ENCODE results near the gene TM9SF3. TPM values are rescaled to one million over a fixed set of nuclear protein-coding genes. Genes with fewer than 3 reads are reported as not detected.
A peak's percentile ranks its signal among the peaks of the same experiment; 100 is the strongest.

The TM9SF3 gene
- total and polyA plus RNA-seq, 2 experiments from 2014 or later: 141 to 186 TPM

GRCh38 chr10:96496281-96496925 lies 90.4 kb downstream of the TM9SF3 start:
- Histone ChIP-seq H4K20me1 (ENCODE audit: insufficient read depth, poor library complexity, severe bottlenecking) (no peaks in the 10 kb centered on the region), H3K9me2 (replicated peaks; ENCODE audit: insufficient read depth) (no peaks in the 10 kb centered on the region), H3K36me3 (replicated peaks; ENCODE audit: insufficient read depth, low read depth) (no peaks in the 10 kb centered on the region), H3K4me2 (no peak overlapping the region), H2AFZ (no peak overlapping the region), H3K27me3 (no peaks in the 10 kb centered on the region), H3K27ac (no peak overlapping the region), H3K9me3 (ENCODE audit: low read depth) (no peaks in the 10 kb centered on the region), H3K79me2 (no peaks in the 10 kb centered on the region), H3K4me1 (ENCODE audit: insufficient read depth) (no peaks in the 10 kb centered on the region), H3K4me3 (no peak overlapping the region)
- TF ChIP-seq CTCF (IDR thresholded peaks at IDR 0.05; ENCODE audit: poor library complexity) (no peak), EZH2phosphoT487 (IDR thresholded peaks at IDR 0.05; ENCODE audit: low read depth, severe bottlenecking, unreplicated experiment) (no peak), EZH2 (IDR thresholded peaks at IDR 0.05; ENCODE audit: borderline replicate concordance) (no peak)
- peak; percentile 69 for DNase-seq (ENCODE audit: low spot score)
- WGBS (ENCODE audit: low lambda C conversion rate, missing lambda C conversion rate): 49% methylated on average over 6 of the region's 6 CpGs

GRCh38 chr10:96495544-96495943 lies 91.3 kb downstream of the TM9SF3 start:
- WGBS (ENCODE audit: low lambda C conversion rate, missing lambda C conversion rate): 90% methylated on average over 6 of the region's 6 CpGs
- Histone ChIP-seq H3K9me3 (ENCODE audit: low read depth) (no peaks in the 10 kb centered on the region), H4K20me1 (ENCODE audit: insufficient read depth, poor library complexity, severe bottlenecking) (no peaks in the 10 kb centered on the region), H3K4me2 (no peak overlapping the region), H3K27ac (no peak overlapping the region), H3K4me1 (ENCODE audit: insufficient read depth) (no peaks in the 10 kb centered on the region), H3K4me3 (no peak overlapping the region), H3K27me3 (no peaks in the 10 kb centered on the region), H3K79me2 (no peaks in the 10 kb centered on the region), H3K36me3 (replicated peaks; ENCODE audit: insufficient read depth, low read depth) (no peaks in the 10 kb centered on the region), H2AFZ (no peak overlapping the region), H3K9me2 (replicated peaks; ENCODE audit: insufficient read depth) (no peaks in the 10 kb centered on the region)
- no peak for DNase-seq (ENCODE audit: low spot score)
- TF ChIP-seq EZH2phosphoT487 (IDR thresholded peaks at IDR 0.05; ENCODE audit: low read depth, severe bottlenecking, unreplicated experiment) (no peak), CTCF (IDR thresholded peaks at IDR 0.05; ENCODE audit: poor library complexity) (no peak), EZH2 (IDR thresholded peaks at IDR 0.05; ENCODE audit: borderline replicate concordance) (no peak)

GRCh38 chr10:96494694-96495093 lies 92.1 kb downstream of the TM9SF3 start:
- Histone ChIP-seq H3K4me3 (no peak overlapping the region), H2AFZ (no peak overlapping the region), H3K9me2 (replicated peaks; ENCODE audit: insufficient read depth) (no peaks in the 10 kb centered on the region), H3K4me2 (no peak overlapping the region), H3K36me3 (replicated peaks; ENCODE audit: insufficient read depth, low read depth) (no peaks in the 10 kb centered on the region), H3K27ac (no peak overlapping the region), H3K27me3 (no peaks in the 10 kb centered on the region), H4K20me1 (ENCODE audit: insufficient read depth, poor library complexity, severe bottlenecking) (no peaks in the 10 kb centered on the region), H3K79me2 (no peaks in the 10 kb centered on the region), H3K9me3 (ENCODE audit: low read depth) (no peaks in the 10 kb centered on the region), H3K4me1 (ENCODE audit: insufficient read depth) (no peaks in the 10 kb centered on the region)
- no peak for DNase-seq (ENCODE audit: low spot score)
- WGBS (ENCODE audit: low lambda C conversion rate, missing lambda C conversion rate): 82% methylated on average over 4 of the region's 4 CpGs
- no peak for TF ChIP-seq CTCF (IDR thresholded peaks at IDR 0.05; ENCODE audit: poor library complexity)
- no peak for TF ChIP-seq EZH2phosphoT487 (IDR thresholded peaks at IDR 0.05; ENCODE audit: low read depth, severe bottlenecking, unreplicated experiment)
- TF ChIP-seq EZH2 (IDR thresholded peaks at IDR 0.05; ENCODE audit: borderline replicate concordance): no peak
